ENCODE data around the gene RAB40B. TPM values are rescaled to one million over a fixed set of nuclear protein-coding genes. Genes with fewer than 3 reads are reported as not detected.

RAB40B gene
- total and polyA plus RNA-seq, 4 donors = 2.9 to 12.1 (median 10.5) TPM

- Histone ChIP-seq H3K4me1 (ENCODE audit: control insufficient read depth in 4 of 4, insufficient read depth in 4 of 4, low read length in 3 of 4) (peaks cover 3 to 19% (median 14%) of the 10 kb centered on the region in 4 donors), H3K9ac (ENCODE audit: low read depth in 1 of 2, low read length in 2 of 2) (no peak overlapping the region), H3K27ac (ENCODE audit: low read depth in 1 of 2, low read length in 2 of 2) (no peak overlapping the region), H3K9me3 (ENCODE audit: control insufficient read depth in 4 of 4, low read length in 3 of 4) (no peaks in the 10 kb centered on the region), H3K4me3 (ENCODE audit: low read depth in 1 of 3, low read length in 3 of 3) (peak overlapping the region in 2 of 3 donors; percentile 23 to 26), H3K27me3 (ENCODE audit: control insufficient read depth in 4 of 4, insufficient read depth in 4 of 4, low read length in 3 of 4) (no peaks in the 10 kb centered on the region), H3K36me3 (ENCODE audit: control insufficient read depth in 4 of 4, insufficient read depth in 3 of 4, low read depth in 1 of 4, low read length in 3 of 4) (peaks cover 0 to 6% (median 3%) of the 10 kb centered on the region in 4 donors)
- no peak for DNase-seq (ENCODE audit: low spot score)
- TF ChIP-seq JUND (IDR thresholded peaks at IDR 0.05) (no peak), HNF4A (conservative IDR thresholded peaks at IDR 0.05) (no peak), REST (IDR thresholded peaks at IDR 0.05) (no peak), CTCF (IDR thresholded peaks at IDR 0.05; ENCODE audit: low read depth, low read length, missing input control) (no peak)
- WGBS = 16% methylated on average over 24 of the region's 37 CpGs
These were observed 49.7 kb downstream of the RAB40B start for GRCh38 chr17:82648742-82649331.

GRCh38 chr17:82648165-82648668 lies 50.3 kb downstream of the RAB40B start, which contains the start of gene WDR45B:
WDR45B (minus strand) TSS chr17:82648444; CDS start chr17:82648340, 104 bp downstream.
- no peaks in the 10 kb centered on the region for H3K27me3 ChIP-seq (ENCODE audit: control insufficient read depth in 4 of 4, insufficient read depth in 4 of 4, low read length in 3 of 4)
- peaks cover 0 to 11% (median 9%) of the 10 kb centered on the region in 4 donors for H3K36me3 ChIP-seq (ENCODE audit: control insufficient read depth in 4 of 4, insufficient read depth in 3 of 4, low read depth in 1 of 4, low read length in 3 of 4)
- no peaks in the 10 kb centered on the region for H3K9me3 ChIP-seq (ENCODE audit: control insufficient read depth in 4 of 4, low read length in 3 of 4)
- peak; percentile 94 for DNase-seq (ENCODE audit: low spot score)
- H3K4me1 ChIP-seq (ENCODE audit: control insufficient read depth in 4 of 4, insufficient read depth in 4 of 4, low read length in 3 of 4) = peaks cover 3 to 19% (median 14%) of the 10 kb centered on the region in 4 donors
- peak within 1 kb of the TSS; percentile 80 to 94 (median 89) for H3K4me3 ChIP-seq (ENCODE audit: low read depth in 1 of 3, low read length in 3 of 3)
- TF ChIP-seq EGR1 (IDR thresholded peaks at IDR 0.05; ENCODE audit: low read depth in 2 of 2) (peak in 1 of 2 donors; percentile 78), JUND (IDR thresholded peaks at IDR 0.05) (no peak), SP1 (IDR thresholded peaks at IDR 0.05) (no peak), TAF1 (conservative IDR thresholded peaks at IDR 0.05) (no peak), REST (IDR thresholded peaks at IDR 0.05) (no peak), RAD21 (IDR thresholded peaks at IDR 0.05) (peak in 1 of 2 donors; percentile 34), GABPA (IDR thresholded peaks at IDR 0.05 in 1 of 2, conservative IDR thresholded peaks at IDR 0.05 in 1 of 2) (peak in 1 of 2 donors; percentile 85)
- peak within 1 kb of the TSS; percentile 33 to 78 for H3K9ac ChIP-seq (ENCODE audit: low read depth in 1 of 2, low read length in 2 of 2)
- under 1% methylated on average over 66 of the region's 67 CpGs for WGBS
- peak within 1 kb of the TSS; percentile 85 to 92 for H3K27ac ChIP-seq (ENCODE audit: low read depth in 1 of 2, low read length in 2 of 2)

All from liver (tissue), 9 donors.